NCI-H345 treated with DMSO at 0.1 percent for 48 hours (cell line): ENCODE data around the gene SEPTIN1.
"Not testable (repeated sequence)": the region's sequence is repeated elsewhere in the genome, so short reads cannot be mapped to it uniquely, and the experiment has no call there.

Source experiments
- DNase-seq: peaks from one replicate; lab custom pipeline; 2025; ENCODE audit not compliant: unreplicated experiment; lab: John Stamatoyannopoulos, UW

The SEPTIN1 gene

DNA sequence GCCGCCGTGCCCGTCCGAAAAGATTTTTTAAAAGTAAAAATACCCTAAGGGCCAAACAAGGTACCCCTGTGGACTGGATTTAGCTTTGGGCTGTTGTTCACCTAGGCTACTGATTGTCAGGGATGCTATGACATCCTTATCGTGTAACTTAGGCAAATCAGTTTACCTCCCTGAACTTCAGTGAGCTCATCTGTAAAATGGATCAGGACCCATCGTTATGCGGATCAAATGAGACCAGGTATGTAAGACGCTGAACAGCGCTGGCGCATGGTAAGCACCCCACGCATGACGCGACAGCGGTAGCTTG, 24.4 kb upstream of the SEPTIN1 start:
- DNase-seq = no peak

DNA sequence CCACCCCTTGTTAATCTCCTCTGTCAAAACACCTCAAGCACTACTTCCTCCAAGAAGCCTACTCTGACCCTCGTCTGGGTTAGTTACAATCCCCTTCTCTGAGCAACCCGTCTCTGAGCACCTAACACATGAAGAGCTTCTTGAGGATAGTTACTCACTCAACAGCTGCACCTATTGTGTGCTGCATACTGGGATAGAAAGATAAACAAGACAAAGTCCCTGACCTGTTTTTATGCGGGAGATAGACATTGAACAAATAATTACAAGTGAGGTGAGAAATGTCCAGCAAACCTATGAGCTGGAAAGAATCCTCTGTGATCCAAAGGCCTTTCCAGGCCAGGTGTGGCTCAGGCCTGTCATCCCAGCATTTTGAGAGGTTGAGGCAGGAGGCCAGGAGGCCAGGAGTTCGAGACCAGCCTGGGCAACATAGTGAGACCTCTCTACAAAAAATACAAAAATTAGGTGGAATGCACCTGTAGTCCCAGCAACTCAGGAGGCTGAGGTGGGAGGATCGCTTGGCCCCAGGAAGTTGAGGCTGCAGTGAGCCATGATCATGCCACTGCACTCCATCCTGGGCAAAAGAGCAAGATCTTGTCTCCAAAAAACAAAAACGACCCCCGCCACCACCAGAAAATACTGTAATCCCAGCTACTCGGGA, 19.5 kb upstream of the SEPTIN1 start:
- no peak for DNase-seq

DNA sequence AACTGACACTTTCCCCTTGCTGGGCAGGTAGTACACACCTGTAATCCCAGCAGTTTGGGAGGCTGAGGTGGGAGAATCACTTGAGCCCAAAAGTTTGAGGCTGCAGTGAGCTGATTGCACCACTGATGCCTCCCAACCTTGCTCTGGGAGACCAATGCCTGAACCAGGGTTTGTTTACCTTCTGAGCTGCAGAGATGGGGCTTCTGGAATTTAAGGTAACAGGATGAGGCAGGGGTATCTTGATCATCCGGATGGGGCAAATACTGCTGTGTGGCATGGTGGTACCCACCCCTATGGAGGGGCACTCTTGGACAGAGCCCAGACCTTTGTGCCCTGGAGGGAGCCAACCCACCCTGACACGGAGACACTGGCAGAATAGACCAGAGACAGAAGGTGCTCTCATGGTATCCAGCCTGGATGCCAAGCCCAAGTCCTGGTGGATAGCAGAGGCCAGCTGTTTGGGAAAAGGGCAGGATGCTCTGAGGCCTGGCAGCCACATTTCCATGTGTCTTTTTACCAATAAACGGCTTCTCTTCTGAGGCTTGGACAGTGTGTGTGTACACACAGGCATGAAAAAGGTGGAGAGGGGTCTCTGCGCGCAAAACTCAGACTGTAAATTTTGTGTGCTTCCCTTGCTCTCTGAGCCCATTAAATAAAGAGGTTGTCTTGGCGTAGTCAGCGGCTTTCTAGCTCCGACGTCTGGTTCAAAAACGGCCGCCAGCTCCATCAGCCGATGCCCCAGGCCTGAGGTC, 17.2 kb upstream of the SEPTIN1 start:
- DNase-seq = peak; percentile 53

DNA sequence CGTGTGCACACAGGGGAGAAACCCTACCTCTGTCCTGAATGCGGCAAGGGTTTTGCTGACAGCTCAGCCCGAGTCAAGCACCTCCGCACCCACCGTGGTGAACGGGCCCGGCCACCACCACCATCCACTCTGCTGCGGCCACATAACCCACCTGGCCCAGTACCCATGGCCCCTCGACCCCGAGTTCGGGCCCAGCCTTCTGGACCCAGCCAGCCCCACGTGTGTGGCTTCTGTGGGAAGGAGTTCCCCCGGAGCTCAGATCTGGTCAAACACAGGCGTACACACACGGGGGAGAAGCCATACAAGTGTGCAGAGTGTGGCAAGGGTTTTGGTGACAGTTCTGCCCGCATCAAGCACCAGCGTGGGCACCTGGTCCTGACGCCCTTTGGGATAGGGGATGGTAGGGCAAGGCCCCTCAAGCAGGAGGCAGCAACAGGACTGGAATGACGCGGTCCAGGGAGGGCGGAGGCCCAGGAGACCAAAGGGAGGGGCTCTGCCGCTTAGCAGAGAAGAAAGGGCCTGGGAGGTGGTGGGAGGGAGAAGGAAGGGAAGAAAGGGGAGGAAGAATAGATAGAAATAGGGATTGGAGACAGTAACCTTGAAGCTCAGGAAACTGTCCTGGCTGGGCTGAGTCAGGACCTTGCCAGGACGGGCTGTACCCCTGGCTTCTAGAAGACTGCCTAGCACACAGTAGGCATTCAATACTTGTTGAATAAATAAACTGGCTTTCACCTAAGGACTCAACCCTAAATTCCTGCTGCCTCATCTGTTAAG, 16.5 kb upstream of the SEPTIN1 start:
- DNase-seq = no peak

DNA sequence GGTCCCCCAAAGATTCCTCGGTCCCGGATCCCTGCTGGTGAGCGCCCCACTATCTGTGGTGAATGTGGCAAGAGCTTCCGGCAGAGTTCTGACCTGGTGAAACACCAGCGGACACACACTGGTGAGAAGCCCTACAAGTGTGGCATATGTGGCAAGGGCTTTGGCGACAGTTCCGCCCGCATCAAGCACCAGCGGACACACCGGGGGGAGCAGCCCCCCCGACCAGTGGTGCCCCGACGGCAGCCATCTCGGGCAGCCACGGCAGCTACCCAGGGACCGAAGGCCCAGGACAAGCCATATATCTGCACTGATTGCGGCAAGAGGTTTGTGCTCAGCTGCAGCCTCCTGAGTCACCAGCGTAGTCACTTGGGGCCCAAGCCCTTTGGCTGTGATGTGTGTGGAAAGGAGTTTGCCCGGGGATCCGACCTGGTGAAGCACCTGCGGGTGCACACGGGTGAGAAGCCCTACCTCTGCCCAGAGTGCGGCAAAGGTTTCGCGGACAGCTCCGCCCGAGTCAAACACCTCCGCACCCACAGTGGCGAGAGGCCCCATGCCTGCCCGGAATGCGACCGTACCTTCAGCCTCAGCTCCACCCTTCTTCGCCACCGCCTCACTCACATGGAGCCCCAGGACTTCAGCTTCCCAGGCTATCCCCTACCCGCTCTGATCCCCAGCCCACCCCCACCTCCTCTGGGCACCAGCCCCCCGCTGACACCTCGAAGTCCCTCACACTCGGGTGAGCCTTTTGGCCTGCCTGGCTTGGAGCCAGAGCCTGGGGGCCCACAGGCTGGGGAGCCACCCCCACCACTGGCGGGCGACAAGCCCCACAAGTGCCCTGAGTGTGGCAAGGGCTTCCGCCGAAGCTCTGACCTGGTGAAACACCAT, 15.7 kb upstream of the SEPTIN1 start:
- no peak for DNase-seq

DNA sequence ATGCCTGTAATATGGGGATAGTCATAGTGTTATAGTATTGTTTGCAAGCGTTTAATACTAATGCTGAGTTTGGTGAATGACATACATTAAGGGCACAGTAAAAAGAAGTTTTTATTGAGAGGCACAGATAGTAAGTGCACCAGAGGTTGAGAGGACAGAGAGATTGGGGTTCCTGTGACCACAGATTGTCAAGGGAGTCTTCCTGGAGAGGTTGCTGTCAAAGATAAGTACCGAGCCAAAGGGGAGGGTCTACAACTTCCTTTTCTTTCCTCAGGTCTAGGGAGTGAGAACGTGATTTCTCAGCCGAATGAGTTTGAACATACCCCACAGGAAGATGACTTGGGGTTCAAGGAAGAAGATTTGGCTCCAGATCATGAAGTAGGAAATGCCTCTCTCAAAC, 14.7 kb upstream of the SEPTIN1 start:
- no peak for DNase-seq

DNA sequence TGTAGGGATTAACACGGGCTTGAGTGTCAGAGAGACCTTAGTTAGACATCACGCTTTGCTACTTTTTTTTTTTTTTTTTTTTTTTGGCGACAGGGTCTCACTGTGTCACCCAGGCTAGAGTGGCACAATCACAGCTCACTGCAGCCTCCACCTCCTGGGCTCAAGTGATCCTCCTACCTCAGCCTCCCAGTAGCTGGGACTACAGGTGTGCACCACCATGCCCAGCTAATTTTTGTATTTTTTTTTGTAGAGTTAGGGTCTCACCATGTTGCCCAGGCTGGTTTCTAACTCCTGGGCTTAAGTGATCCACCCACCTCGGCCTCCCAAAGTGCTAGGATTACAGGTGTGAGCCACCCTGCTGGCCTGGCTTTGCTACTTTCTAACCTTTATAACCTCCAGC, 14.3 kb upstream of the SEPTIN1 start:
- DNase-seq = not testable (repeated sequence)

DNA sequence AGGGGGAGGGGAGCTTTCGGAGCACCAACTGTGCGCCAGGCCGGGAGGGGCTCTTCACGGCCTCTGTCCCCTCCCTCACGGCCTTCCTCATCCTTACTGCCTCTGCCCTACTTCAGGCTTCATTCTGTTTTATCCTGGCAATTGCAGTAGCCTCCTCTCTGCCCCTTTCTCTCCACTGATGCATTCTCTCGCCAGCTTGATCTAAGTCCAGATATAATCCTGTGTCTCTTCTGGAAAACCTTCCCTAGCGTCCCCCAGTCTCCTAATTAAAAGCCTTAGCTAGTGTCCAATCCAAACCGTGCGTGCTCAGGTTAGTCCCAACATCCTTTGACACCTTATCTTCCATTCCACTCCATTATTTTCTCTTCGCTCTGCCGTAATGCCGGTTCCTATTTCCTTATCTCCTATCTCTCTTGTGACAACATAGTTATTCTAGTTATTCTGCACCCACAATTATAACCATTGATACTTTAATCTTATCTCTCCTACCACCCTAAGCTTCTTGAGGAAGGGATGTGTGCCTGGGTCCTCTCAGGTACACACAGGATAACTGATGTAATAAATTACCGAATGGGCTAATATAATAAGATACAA, 13.7 kb upstream of the SEPTIN1 start:
- DNase-seq = peak; percentile 29

DNA sequence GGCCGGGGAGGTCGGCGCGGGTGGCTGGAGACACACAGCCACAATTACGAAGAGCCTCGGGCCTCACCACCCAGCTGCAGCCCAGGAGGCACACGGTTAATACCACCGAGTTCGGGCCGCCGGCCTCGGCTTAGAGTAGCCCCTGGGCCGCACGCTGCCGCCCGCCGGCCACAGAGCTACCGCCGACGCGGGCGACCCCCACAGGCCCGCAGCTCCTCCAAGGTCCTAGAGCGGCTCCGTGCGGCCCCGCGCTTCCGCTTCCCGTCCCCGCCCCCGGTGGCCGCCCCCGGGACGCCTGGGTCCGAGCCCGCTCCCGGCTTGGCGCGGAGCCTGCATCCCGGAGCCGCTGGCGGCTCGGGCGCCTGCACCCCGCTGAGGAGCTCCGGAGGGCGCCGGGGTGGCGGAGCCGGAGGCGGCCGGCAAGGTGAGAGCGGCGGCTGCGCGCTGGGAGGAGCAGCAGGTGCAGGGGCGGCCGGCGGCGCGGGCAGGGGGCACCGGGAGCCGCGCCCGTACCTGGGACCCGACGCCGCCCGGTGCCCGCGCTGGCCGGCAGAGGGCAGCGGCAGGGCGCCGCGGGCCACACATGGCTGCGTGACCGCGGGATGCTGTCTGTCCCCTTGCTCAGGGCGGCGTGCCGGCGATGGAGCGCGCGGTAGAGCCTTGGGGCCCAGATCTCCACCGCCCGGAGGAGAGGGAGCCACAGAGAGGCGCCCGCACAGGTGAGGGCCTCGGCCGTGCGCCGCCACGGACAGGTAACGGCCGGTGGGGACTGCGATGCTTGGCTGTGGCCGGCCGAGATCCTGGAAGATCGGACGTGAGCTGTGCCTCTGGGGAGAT, 13.0 kb upstream of the SEPTIN1 start, which contains the start of gene ZNF48:
Gene ZNF48, plus strand, starts transcription at position 266 of the 837 bp plus-strand sequence. Its CDS starts 375 bp downstream, at position 641.
- DNase-seq = peak; percentile 75

DNA sequence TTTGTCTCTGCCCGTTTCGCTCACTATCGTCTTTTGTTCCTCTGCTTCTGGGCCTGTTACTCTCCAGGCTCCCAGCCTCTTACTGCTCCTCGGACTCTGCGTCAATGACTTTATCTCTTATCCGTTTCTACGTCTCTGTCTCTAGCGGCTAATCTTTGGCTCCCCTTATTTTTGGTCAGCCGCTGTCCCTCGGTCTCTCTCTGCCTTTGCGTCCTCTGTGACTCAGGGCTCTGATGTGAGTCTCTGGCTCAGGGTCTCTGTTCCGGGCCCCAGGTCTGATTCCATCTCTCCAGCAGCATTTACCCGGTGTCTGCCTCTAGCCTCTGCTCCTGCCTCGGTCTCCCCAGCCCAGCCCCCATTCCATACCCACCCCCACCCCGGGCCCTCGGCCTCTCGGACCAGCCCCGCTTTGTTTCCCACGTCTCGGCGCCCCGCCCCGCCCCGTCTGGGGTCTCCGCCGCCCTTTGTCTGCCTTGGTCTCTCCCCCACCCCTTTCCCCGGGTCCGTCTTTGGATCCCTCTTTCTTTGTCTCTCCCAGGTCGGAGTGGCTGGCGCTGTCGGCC, 12.3 kb upstream of the SEPTIN1 start:
- no peak for DNase-seq

DNA sequence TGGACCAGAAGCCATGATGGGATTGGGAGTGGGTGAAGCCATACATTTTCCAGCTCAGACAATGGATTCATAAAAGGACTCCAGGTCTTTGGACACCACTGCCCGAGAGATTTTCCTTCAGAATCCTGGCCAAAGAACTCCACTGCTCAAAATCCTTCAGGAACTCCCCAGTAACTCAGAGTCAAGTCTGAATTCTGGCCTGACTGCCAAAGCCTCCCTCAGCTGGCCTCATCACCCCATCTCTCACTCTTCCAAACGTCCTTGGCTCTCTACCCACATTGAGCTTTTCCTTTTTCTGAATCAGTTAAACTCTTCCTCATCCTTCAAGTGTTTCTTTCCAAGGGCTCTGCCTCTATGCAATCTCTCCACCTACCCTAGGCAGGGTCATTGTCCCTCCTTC, 1.2 kb upstream of the SEPTIN1 start:
- no peak for DNase-seq

DNA sequence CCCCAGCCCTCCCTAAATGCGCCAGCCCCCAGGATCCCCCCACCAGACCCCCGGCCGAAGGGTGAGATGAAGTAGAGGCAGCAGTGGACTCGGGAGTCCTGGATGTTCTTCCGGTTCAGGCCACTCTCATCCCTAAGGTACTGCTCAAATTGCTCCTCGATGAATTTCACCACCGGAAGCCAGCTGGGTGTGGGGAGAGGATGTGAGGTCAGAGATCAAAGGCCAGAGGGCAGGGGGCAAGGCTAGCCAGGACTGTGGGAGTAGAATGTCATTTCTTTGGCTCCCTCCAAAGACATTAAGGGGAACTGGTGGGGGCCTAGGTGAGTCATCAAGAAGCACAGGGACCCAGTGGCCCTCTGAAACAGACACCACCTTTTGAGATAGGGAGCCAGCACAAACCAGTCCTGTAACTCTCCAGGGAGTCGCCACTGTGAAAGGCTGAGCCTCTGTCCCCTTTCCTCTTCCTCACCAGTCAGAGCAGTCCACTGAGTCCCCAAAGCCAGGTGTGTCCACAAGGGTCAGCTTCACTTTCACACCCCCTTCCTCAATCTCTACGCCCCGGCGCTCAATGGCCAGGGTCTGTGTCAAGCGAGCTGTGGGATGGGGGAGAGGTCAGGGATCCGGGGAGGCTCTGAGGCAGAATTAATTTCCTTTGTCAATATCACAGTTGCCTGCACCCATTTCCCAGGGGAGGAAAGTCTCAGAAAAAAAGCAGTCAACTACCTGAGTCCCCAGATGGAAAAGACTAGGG, 895 bp downstream of the SEPTIN1 start:
- no peak for DNase-seq

DNA sequence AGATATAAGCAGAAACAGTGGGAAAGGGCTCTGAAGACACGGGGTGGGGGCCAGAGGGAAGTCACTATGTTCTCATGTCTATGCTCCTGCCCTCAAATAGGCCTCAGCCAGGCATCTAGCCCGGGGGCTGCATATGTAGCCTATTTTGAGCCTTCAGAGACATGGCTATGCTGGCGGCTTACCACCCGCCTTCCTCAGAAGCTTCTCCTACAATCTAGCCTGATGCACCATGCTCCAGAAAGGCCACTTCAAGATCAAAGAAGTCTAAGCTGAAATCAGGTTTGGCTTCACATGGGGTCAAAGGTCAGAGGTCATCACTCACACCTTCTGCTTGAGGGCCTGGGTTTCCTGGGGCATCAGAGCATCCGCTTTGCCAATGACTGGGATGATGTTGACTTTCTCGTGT, 1.6 kb downstream of the SEPTIN1 start:
- DNase-seq = no peak

DNA sequence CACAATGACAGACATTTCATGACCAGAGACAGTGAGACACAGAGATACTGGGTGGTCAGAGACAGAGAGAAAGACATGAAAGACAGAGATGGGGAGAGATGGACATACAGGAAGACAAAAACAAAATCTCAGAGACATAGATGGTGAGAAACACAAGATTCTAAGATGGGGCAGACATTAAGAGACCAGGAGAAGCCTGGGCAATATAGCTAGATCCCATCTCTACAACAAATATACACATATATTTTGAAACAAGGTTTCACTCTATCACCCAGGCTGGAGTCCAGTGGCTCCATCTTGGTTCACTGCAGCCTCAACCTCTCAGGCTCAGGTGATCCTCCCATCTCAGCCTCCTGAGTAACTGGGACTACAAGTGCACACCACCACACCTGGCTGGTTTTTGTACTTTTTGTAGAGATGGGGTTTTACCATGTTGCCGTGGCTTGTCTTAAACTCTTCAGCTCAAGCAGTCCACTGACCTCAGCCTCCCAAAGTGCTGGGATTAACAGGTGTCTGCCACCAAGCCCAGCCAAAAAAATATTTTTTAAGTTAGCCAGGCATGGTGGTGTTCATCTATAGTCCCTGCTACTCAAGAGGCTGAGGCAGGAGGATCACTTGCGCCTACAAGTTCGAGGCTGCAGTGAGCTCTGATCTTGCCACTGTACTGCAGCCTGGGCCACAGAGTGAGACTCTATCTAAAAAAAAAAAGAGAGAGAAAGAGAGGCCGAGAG, 2.1 kb downstream of the SEPTIN1 start:
- DNase-seq = no peak

DNA sequence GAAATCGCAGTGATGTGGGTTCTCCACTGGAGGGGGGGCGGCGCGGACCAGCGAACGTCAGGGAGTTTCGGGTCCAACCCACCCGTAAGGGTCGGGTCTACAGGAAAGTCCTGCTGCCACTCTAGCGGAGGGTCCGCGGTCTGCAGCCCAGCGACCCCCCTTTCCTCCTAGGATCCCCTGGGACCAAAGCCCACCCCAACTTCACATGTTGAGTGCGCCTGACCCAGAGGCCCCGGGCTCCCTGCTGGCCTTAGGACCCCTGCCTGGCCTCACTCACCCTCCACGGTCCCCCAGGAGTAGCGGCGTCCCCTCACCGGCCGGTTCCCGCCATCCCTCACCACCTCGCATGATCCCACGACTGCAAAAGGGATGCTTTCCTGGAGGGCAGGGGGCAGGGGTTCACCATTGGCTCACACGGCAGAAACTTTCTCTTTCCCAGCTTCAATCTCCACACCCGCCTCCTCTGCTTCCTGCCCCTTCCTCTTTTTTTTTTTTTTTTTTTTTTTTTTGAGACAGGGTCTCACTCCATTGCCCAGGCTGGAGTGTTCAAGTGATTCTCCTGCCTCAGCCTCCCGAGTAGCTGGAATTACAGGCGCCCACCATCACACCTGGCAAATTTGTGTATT, 3.1 kb downstream of the SEPTIN1 start:
- DNase-seq = no peak

DNA sequence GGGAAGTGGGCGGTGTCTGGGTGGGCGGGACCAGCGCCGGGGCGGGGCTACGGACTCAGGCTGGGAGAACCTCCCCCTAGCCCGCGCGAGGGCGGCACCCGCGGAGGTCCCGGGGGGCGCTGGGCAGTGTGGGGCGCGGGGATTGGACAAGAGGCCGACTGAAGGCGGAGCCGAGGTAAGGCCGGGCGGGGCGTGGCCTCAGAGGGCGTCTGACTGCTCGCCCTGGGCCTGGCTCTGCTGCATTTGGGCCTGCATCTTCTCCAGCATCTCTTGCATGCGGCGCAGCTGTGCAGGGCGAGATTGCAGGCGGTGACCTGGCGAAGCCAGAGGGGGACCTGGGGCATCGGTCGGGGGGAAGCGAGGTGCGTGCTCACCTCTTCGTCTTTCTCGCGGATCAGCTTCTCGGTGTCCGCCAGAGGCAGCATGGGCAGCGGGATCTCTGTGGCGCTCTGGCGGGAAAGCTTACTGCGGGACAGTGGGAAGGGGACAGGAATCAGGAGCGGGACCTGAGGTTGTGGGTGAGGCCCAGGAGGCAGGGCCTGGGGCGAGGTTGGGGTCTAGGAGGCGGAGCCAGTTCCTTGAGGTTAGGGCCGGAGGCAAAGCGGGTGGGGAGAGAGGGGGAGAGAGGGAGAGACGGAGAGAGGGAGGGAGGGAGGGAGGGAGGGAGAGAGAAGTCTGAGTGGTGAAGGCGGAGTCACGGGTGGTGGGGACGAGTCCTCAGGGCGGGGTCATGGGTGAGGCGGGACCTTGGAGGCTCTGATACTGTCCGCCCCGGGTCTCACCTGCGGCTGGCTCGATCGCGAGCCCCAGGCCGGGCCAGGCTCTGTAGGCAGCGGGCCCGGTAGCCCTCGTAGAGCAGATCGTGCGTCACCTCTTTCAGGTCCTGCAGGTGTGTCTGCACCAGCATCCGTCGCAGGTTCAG, 3.9 kb downstream of the SEPTIN1 start:
- DNase-seq = peak; percentile 94

DNA sequence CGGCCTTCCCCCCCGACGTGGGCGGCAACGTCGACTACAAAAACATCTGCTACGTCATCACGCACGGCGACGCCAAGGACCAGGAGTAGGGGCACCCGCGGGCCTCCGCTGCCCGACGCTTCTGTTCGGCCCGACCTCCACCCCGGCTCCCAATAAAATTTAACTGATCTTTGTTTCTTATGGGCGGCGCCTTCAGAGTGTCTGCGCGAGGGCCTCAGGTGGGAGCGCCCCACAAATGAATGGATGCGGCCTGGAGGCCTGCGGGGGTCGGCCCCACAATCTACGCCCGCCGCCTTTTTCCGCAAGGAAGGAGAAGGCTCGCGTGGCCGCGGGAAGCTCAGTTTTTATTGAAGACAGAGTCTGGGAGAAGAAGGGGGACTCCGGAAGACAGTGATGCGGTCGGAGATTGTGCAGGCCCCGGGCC, 4.5 kb downstream of the SEPTIN1 start:
- peak; percentile 91 for DNase-seq
